ENCODE results near the gene GLYR1.

GLYR1 gene

DNA sequence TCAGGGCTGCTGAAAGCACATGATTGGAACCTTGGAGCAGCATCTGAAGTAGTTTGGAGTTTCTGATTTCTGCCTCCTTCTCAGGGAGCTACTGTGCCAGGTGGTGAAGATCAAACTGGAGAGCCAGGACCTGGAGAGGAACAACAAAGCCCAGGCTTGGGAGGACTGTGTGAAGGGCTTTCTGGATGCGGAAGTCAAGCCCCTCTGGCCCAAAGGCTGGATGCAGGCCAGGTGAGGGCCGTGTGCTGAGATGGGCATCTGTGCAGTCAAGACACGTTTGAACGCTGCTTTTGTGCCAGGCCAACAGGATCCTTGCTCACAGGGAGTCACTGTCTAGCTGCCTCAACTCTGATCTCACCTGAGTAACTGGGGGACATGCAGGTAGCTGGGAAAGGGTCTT lies 24.0 kb upstream of the GLYR1 start:
- Histone ChIP-seq H3K4me1 (ENCODE audit: insufficient read depth, low read length) (no peaks in the 10 kb centered on the region), H2AFZ (ENCODE audit: low read depth, low read length) (no peak overlapping the region), H3K36me3 (ENCODE audit: insufficient read depth, low read length) (peaks cover 70% of the 10 kb centered on the region), H3K27me3 (ENCODE audit: insufficient read depth, low read length) (no peaks in the 10 kb centered on the region), H3K9me3 (ENCODE audit: low read length) (no peaks in the 10 kb centered on the region), H3K4me3 (ENCODE audit: low read length) (no peak overlapping the region)

DNA sequence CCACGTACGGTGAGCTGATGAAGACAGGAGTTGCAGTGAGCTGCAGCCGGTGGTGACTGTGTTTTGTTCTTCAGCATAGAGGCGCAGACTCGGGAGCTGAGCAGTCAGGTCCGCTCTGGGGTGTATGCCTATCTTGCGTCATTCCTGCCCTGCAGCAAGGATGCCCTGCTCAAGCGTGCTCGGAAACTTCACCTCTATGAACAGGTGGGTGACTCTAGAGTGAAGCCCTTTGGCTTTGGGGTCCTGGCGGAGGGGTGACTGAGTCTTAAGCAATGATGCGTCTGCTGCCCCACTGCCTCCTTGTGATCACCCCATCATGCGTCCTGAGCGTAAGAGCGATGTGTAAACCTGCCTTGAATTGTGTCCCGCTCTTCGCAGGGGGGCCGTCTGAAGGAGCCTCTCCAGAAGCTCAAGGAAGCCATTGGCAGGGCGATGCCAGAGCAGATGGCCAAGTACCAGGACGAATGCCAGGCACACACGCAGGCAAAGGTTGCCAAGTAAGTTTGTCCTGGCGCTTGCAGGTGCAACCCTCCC lies 23.1 kb upstream of the GLYR1 start:
- Histone ChIP-seq H2AFZ (ENCODE audit: low read depth, low read length) (no peak overlapping the region), H3K4me3 (ENCODE audit: low read length) (no peak overlapping the region), H3K36me3 (ENCODE audit: insufficient read depth, low read length) (peaks cover 65% of the 10 kb centered on the region), H3K27me3 (ENCODE audit: insufficient read depth, low read length) (no peaks in the 10 kb centered on the region), H3K9me3 (ENCODE audit: low read length) (no peaks in the 10 kb centered on the region), H3K4me1 (ENCODE audit: insufficient read depth, low read length) (no peaks in the 10 kb centered on the region)

DNA sequence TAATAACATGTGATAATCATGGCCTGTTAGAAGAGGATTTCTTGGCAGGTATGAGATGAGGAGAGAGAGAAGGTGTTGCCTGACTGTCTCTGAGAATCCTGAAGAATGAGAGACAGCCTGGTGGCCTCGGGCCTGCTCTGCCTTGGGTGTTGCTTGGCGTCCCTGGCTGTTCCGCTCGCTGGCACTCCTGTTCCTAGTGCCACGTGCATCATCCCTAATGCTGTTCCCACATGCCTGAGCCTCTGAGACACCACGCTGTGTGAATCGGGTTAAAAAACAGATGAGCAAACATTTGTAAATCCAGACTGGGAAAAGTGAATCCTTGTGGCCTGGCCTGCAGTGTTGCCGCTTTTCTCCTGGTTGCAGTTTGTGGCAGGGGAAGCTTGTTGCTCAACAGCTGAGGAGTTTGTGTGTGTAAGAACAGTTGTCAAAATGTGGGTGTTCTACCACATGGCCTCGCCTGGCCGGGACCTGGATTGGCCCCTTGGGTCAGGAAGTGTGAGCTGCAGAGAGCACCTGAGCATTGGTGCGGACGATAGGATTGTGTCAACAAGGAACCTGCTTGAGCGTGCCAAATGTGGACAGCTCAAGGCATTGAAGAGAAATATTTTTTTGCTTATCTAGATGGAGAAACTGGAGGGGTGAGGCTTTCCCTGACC lies 22.2 kb upstream of the GLYR1 start:
- peaks cover 4% of the 10 kb centered on the region for H3K4me1 ChIP-seq (ENCODE audit: insufficient read depth, low read length)
- peaks cover 55% of the 10 kb centered on the region for H3K36me3 ChIP-seq (ENCODE audit: insufficient read depth, low read length)
- H3K4me3 ChIP-seq (ENCODE audit: low read length) = no peak overlapping the region
- H2AFZ ChIP-seq (ENCODE audit: low read depth, low read length) = no peak overlapping the region
- H3K27me3 ChIP-seq (ENCODE audit: insufficient read depth, low read length) = no peaks in the 10 kb centered on the region
- H3K9me3 ChIP-seq (ENCODE audit: low read length) = no peaks in the 10 kb centered on the region

DNA sequence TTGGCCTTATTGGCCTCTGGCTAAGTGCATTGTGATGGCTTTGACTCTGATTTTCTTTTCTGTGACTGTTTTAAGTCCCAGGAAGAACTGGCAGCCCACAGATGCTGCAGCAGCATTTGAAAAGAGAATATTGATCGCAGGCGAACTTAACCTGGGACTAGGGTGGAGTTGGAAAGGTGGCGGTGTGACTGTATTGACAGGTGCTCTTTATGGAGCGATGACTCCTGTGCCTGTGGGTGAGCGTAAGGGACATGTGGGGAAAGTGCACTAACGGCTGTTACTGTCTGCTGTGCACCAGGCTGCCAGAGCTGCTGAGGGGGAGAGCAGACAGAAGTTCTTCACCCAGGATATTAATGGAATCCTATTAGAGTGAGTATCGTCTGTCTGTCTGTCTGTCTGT lies 21.4 kb upstream of the GLYR1 start:
- H3K36me3 ChIP-seq (ENCODE audit: insufficient read depth, low read length) = peaks cover 51% of the 10 kb centered on the region

DNA sequence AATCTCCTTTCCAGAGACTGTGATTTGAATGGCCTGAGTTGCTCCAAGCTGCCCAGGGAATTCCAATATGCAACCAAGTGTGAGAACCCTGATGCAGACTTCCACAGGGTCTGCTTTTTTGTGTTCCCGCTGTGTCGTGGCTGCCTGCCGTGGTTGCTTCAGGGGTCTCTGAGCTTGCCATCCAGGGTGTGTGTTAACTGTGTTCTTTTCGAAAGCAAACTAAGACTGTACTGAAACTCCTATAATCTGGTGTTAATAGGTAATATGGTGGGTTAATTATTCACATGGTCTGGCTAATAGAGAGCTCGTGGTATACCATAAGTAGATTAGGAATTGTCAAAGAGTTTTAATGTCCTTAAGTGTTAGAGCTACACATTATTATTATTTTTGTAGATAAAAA lies 20.9 kb upstream of the GLYR1 start:
- H2AFZ ChIP-seq (ENCODE audit: low read depth, low read length) = no peak overlapping the region
- no peaks in the 10 kb centered on the region for H3K9me3 ChIP-seq (ENCODE audit: low read length)
- peaks cover 5% of the 10 kb centered on the region for H3K4me1 ChIP-seq (ENCODE audit: insufficient read depth, low read length)
- H3K4me3 ChIP-seq (ENCODE audit: low read length) = no peak overlapping the region
- H3K36me3 ChIP-seq (ENCODE audit: insufficient read depth, low read length) = peaks cover 50% of the 10 kb centered on the region
- H3K27me3 ChIP-seq (ENCODE audit: insufficient read depth, low read length) = no peaks in the 10 kb centered on the region

More for the DNA sequence above, 21.4 kb upstream of the GLYR1 start:
- no peak overlapping the region for H2AFZ ChIP-seq (ENCODE audit: low read depth, low read length)
- H3K4me3 ChIP-seq (ENCODE audit: low read length) = no peak overlapping the region
- no peaks in the 10 kb centered on the region for H3K9me3 ChIP-seq (ENCODE audit: low read length)
- H3K27me3 ChIP-seq (ENCODE audit: insufficient read depth, low read length) = no peaks in the 10 kb centered on the region
- H3K4me1 ChIP-seq (ENCODE audit: insufficient read depth, low read length) = peaks cover 5% of the 10 kb centered on the region

DNA sequence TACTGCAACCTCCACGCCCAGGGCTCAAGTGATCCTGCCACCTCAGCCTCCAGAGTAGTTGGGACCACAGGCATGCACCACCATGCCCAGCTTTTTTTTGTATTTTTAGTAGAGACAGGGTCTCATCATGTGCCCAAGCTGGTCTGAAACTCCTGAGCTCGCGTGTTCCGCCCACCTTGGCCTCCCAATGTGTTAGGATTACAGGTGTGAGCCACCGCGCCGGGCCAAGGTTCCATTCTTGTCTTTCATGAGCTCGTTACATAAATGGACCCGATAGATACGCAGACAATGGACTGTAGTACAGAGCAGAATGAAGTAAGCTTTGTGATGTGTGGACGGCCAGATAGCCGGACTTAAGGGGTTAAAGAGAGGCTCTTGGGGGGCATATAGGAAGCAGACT lies 19.5 kb upstream of the GLYR1 start:
- no peak overlapping the region for H3K4me3 ChIP-seq (ENCODE audit: low read length)
- H3K36me3 ChIP-seq (ENCODE audit: insufficient read depth, low read length) = peaks cover 51% of the 10 kb centered on the region
- peaks cover 5% of the 10 kb centered on the region for H3K4me1 ChIP-seq (ENCODE audit: insufficient read depth, low read length)

GRCh38 chr16:4865231-4865860 lies 18.3 kb upstream of the GLYR1 start:
- Histone ChIP-seq H2AFZ (ENCODE audit: low read depth, low read length) (no peak overlapping the region), H3K9me3 (ENCODE audit: low read length) (no peaks in the 10 kb centered on the region), H3K36me3 (ENCODE audit: insufficient read depth, low read length) (peaks cover 53% of the 10 kb centered on the region), H3K4me1 (ENCODE audit: insufficient read depth, low read length) (peaks cover 5% of the 10 kb centered on the region), H3K27me3 (ENCODE audit: insufficient read depth, low read length) (no peaks in the 10 kb centered on the region), H3K4me3 (ENCODE audit: low read length) (no peak overlapping the region)

More for the DNA sequence above, 19.5 kb upstream of the GLYR1 start:
- Histone ChIP-seq H3K9me3 (ENCODE audit: low read length) (no peaks in the 10 kb centered on the region), H3K27me3 (ENCODE audit: insufficient read depth, low read length) (no peaks in the 10 kb centered on the region), H2AFZ (ENCODE audit: low read depth, low read length) (no peak overlapping the region)

DNA sequence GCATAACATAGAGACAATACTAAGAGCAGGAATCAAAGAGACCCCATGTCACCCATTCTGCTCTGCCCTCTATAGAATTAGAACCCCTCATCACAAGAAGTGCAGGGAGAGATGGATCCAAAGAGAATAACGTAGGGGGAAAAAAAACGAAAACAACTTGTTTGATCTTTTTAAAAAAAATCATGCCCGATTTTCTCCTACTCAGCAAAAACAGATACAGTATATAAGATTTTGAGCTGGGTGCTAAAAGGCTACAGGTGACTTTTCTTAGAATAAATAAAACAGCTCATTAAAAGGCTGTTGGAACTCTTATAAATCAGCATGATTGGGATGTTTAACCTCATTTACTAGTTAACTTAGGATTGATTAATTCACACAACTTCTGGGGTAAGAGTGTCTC lies 17.6 kb upstream of the GLYR1 start:
- Histone ChIP-seq H2AFZ (ENCODE audit: low read depth, low read length) (no peak overlapping the region), H3K4me1 (ENCODE audit: insufficient read depth, low read length) (peaks cover 5% of the 10 kb centered on the region), H3K36me3 (ENCODE audit: insufficient read depth, low read length) (peaks cover 54% of the 10 kb centered on the region), H3K9me3 (ENCODE audit: low read length) (no peaks in the 10 kb centered on the region), H3K4me3 (ENCODE audit: low read length) (no peak overlapping the region), H3K27me3 (ENCODE audit: insufficient read depth, low read length) (no peaks in the 10 kb centered on the region)

GRCh38 chr16:4862639-4863038 lies 15.6 kb upstream of the GLYR1 start:
- Histone ChIP-seq H3K9me3 (ENCODE audit: low read length) (no peaks in the 10 kb centered on the region), H3K4me1 (ENCODE audit: insufficient read depth, low read length) (peaks cover 5% of the 10 kb centered on the region), H3K4me3 (ENCODE audit: low read length) (no peak overlapping the region), H3K27me3 (ENCODE audit: insufficient read depth, low read length) (no peaks in the 10 kb centered on the region), H2AFZ (ENCODE audit: low read depth, low read length) (no peak overlapping the region), H3K36me3 (ENCODE audit: insufficient read depth, low read length) (peaks cover 62% of the 10 kb centered on the region)

GRCh38 chr16:4860727-4861342 lies 13.7 kb upstream of the GLYR1 start:
- H3K36me3 ChIP-seq (ENCODE audit: insufficient read depth, low read length) = peaks cover 74% of the 10 kb centered on the region
- no peaks in the 10 kb centered on the region for H3K27me3 ChIP-seq (ENCODE audit: insufficient read depth, low read length)
- H3K9me3 ChIP-seq (ENCODE audit: low read length) = no peaks in the 10 kb centered on the region
- no peak overlapping the region for H3K4me3 ChIP-seq (ENCODE audit: low read length)
- H3K4me1 ChIP-seq (ENCODE audit: insufficient read depth, low read length) = peaks cover 5% of the 10 kb centered on the region
- H2AFZ ChIP-seq (ENCODE audit: low read depth, low read length) = no peak overlapping the region

DNA sequence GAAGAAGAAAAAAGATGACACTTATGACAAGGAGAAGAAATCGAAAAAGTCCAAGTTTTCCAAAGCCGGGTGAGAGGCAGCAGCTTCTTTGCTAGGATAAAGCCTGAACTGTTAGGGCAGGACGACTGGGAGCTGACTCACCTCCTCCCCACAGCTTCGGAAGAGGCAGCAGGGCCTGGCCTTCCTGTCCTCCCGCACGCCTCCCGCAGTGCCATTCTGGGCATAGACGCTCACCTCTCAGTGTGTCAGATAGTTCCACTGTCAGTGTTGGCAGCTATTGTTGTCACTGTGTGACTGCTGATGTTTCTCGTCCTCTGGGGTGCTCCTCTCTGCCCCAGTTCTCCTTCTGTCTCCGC lies 12.8 kb upstream of the GLYR1 start:
- Histone ChIP-seq H3K27me3 (ENCODE audit: insufficient read depth, low read length) (no peaks in the 10 kb centered on the region), H2AFZ (ENCODE audit: low read depth, low read length) (no peak overlapping the region), H3K4me1 (ENCODE audit: insufficient read depth, low read length) (peaks cover 5% of the 10 kb centered on the region), H3K9me3 (ENCODE audit: low read length) (no peaks in the 10 kb centered on the region), H3K4me3 (ENCODE audit: low read length) (no peak overlapping the region), H3K36me3 (ENCODE audit: insufficient read depth, low read length) (peaks cover 80% of the 10 kb centered on the region)

DNA sequence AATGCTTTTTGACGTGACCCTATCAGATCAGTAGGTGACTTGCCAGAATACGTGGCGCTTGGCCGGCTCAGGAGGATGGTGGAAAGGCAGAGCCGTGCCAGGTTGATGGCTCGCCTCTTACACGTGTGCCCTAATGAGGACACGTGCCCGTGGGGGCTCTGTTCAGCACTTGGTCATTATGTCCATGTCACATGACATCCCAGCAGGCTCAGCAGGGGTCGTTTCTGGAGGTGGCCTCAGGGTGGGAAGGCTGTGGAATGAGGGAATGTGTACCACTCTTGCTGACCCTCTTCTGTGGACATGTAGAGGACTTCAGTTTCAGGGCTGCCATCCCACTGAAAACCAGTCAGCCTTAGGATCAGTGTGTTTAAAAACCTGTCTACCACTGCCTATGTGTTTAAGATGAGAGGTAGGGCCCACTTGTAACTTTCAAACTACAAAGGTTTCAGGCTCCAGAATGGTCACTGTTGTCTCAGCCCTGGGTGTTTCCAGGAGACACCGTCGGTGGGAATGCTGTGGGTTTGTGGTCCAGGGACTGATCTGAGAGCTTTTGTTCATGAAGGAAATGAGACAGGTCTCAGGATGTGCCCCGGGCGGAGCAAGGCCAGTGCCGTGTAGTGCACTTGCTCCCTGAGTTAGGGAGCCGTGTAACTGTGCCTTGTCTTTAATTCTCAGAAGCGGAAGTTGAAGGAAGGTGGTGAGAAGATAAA lies 12.3 kb upstream of the GLYR1 start:
- H3K36me3 ChIP-seq (ENCODE audit: insufficient read depth, low read length) = peaks cover 81% of the 10 kb centered on the region
- H3K4me3 ChIP-seq (ENCODE audit: low read length) = no peak overlapping the region
- H3K4me1 ChIP-seq (ENCODE audit: insufficient read depth, low read length) = peaks cover 1% of the 10 kb centered on the region
- no peaks in the 10 kb centered on the region for H3K9me3 ChIP-seq (ENCODE audit: low read length)
- H2AFZ ChIP-seq (ENCODE audit: low read depth, low read length) = no peak overlapping the region
- H3K27me3 ChIP-seq (ENCODE audit: insufficient read depth, low read length) = no peaks in the 10 kb centered on the region

DNA sequence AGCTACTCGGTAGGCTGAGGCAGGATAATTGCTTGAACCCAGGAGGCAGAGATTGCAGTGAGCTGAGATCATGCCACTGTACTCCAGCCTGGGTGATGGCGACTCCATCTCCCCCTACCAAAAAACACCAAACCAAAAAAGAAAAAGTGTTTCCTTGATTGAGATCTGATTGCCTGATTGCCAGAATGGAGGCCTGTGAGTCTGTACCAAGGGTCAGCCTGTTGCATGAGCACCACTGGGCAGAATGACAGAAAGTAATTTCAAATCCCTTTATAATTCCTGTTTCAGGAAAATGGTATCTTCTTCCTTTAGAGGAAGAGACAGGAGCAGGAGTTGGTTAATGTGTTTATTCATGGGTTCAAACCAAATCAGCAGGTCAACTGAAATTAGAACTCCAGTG lies 8.7 kb upstream of the GLYR1 start:
- H3K36me3 ChIP-seq (ENCODE audit: insufficient read depth, low read length) = peaks cover 67% of the 10 kb centered on the region
- no peaks in the 10 kb centered on the region for H3K27me3 ChIP-seq (ENCODE audit: insufficient read depth, low read length)
- peaks cover 14% of the 10 kb centered on the region for H3K4me1 ChIP-seq (ENCODE audit: insufficient read depth, low read length)
- H3K9me3 ChIP-seq (ENCODE audit: low read length) = no peaks in the 10 kb centered on the region
- H2AFZ ChIP-seq (ENCODE audit: low read depth, low read length) = no peak overlapping the region
- H3K4me3 ChIP-seq (ENCODE audit: low read length) = no peak overlapping the region
